RWPE2 (cell line): ENCODE data around the gene SLC36A1.

Experiments
- ATAC-seq: fragments of 200-7000 bp; cut with Tn5 transposase; 3 replicates; pipeline ENCODE4 v1.9.1; 2021; ENCODE audit warnings: low read depth
- DNase-seq: peaks from one replicate; pipeline ENCODE4 v3.0.0-alpha.2; 2020; ENCODE audit warnings: low spot score
- H3K27ac ChIP-seq: fragments of 450-650 bp; 2 replicates; pipeline ENCODE4 v1.5.1; 2017; ENCODE audit warnings: mild to moderate bottlenecking; ENCODE audit not compliant: poor library complexity, severe bottlenecking
- H3K27me3 ChIP-seq: fragments of 250-450 bp; sonication (Bioruptor Pico); 2 replicates; pipeline ENCODE4 v1.5.1; 2021; ENCODE audit warnings: mild to moderate bottlenecking, moderate library complexity; ENCODE audit not compliant: insufficient read depth, poor library complexity, severe bottlenecking
- H3K36me3 ChIP-seq: fragments of 250-450 bp; sonication (Bioruptor Pico); 2 replicates; pipeline ENCODE4 v1.5.1; 2020; ENCODE audit warnings: low read depth, mild to moderate bottlenecking, moderate library complexity
- H3K4me1 ChIP-seq: fragments of 250-450 bp; sonication (Bioruptor Pico); 2 replicates; pipeline ENCODE4 v1.5.1; 2021; ENCODE audit warnings: mild to moderate bottlenecking, moderate library complexity; ENCODE audit not compliant: insufficient read depth, poor library complexity, severe bottlenecking
- H3K4me3 ChIP-seq: fragments of 250-450 bp; sonication (Bioruptor Pico); 2 replicates; pipeline ENCODE4 v1.5.1; 2021; ENCODE audit warnings: mild to moderate bottlenecking, moderate library complexity; ENCODE audit not compliant: severe bottlenecking
- H3K9me3 ChIP-seq: fragments of 250-450 bp; sonication (Bioruptor Pico); 2 replicates; pipeline ENCODE4 v1.5.1; 2021; ENCODE audit warnings: mild to moderate bottlenecking, moderate library complexity; ENCODE audit not compliant: severe bottlenecking
- TF ChIP-seq, protein P1 (sequence below): fragments of 450-650 bp; IDR thresholded peaks from one replicate; pipeline ENCODE4 v1.5.1; 2017; ENCODE audit warnings: mild to moderate bottlenecking, moderate library complexity; ENCODE audit not compliant: poor library complexity, severe bottlenecking

Gene SLC36A1

DNA sequence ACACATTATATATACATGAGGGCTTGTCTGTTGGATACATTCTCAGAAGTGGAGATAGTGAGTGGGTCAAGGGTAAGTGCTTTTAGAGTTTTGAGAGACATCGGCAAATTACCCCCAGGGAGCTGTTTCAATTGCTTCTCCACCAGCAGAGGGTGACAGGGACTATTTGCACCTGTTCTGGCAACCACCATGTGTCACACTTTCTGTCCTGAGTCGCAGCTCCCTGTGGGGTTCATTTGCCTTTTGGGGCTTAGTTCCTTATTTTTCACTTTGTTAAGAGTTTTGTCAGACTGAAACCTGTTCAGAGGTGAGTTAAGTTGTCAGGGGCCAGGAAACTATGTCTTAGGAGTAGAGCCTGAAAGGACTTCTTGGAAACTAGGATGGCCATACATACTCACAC, 20.1 kb upstream of the SLC36A1 start:
- DNase-seq (no peak), ATAC-seq (no peak)
- TF ChIP-seq, protein P1, sequence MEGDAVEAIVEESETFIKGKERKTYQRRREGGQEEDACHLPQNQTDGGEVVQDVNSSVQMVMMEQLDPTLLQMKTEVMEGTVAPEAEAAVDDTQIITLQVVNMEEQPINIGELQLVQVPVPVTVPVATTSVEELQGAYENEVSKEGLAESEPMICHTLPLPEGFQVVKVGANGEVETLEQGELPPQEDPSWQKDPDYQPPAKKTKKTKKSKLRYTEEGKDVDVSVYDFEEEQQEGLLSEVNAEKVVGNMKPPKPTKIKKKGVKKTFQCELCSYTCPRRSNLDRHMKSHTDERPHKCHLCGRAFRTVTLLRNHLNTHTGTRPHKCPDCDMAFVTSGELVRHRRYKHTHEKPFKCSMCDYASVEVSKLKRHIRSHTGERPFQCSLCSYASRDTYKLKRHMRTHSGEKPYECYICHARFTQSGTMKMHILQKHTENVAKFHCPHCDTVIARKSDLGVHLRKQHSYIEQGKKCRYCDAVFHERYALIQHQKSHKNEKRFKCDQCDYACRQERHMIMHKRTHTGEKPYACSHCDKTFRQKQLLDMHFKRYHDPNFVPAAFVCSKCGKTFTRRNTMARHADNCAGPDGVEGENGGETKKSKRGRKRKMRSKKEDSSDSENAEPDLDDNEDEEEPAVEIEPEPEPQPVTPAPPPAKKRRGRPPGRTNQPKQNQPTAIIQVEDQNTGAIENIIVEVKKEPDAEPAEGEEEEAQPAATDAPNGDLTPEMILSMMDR = no peak
- Histone ChIP-seq H3K9me3 (no peaks in the 10 kb centered on the region), H3K27ac (no peak overlapping the region), H3K27me3 (peaks cover 15% of the 10 kb centered on the region), H3K36me3 (no peaks in the 10 kb centered on the region), H3K4me3 (no peak overlapping the region), H3K4me1 (no peaks in the 10 kb centered on the region)

DNA sequence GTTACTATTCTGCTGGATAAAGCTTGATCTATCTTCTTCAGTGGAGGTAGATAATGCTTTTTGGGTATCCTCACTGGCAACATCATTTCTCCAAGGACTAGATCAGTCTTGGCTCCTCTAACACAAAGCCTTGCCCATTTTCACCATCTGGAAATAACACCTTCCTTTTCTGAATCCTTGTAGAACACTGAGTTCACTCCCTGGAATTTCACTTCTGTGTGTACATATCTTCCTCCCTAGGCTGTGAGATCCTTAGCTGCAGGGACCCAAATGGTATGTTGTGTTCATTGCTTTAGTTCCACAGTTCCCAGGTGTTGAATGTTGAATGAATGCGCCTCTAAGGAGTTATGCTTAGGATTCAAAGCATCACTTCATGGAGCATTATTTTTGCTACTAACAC, 16.7 kb upstream of the SLC36A1 start:
- no peak overlapping the region for H3K4me3 ChIP-seq
- H3K9me3 ChIP-seq = no peaks in the 10 kb centered on the region
- H3K27ac ChIP-seq = no peak overlapping the region
- H3K4me1 ChIP-seq = no peaks in the 10 kb centered on the region
- TF ChIP-seq, protein P1 = no peak
- ATAC-seq (no peak), DNase-seq (no peak)
- H3K27me3 ChIP-seq = peaks cover 3% of the 10 kb centered on the region
- H3K36me3 ChIP-seq = no peaks in the 10 kb centered on the region

DNA sequence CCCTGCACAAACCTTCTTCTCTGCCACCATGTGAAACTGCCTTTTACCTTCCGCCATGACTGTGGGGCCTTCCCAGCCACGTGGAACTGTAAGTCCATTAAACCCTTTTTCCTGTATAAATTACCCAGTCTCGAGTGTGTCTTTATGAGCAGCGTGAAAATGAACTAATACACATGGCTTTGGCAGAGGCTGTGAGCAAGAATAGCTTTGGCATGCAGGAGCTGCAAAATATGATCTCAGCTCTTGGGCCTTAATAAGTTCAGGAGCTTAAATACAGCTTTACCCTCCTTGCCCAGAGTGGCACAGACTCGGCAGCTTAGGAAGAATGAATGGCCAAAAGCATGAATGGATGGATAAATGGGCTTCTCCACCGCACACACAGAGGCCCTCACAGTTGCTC, 15.7 kb upstream of the SLC36A1 start:
- Histone ChIP-seq H3K4me1 (no peaks in the 10 kb centered on the region), H3K9me3 (no peaks in the 10 kb centered on the region), H3K4me3 (no peak overlapping the region), H3K27ac (no peak overlapping the region), H3K36me3 (no peaks in the 10 kb centered on the region), H3K27me3 (peaks cover 3% of the 10 kb centered on the region)
- TF ChIP-seq, protein P1 = no peak
- DNase-seq (no peak), ATAC-seq (no peak)

DNA sequence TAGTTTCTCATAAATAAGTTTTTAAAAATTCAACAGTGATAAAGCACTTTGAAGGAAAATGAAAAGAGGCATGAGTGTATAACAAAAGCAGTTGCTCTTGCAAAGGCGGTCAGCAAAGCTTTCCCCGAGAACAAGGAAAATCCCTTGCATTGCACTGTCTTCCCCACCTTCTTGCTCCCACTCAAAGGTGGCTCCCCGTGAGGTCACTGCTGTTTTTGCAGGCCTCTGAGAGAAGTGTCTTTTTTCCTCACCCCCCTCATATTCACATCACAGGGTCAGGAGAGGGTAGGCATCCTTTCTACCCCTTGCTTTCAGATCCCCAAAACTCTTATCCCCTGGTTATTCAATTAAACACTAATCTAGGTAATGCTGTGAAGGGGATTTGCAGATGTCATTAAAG, 15.2 kb upstream of the SLC36A1 start:
- H3K27ac ChIP-seq = no peak overlapping the region
- ATAC-seq (no peak), DNase-seq (no peak)
- peaks cover 3% of the 10 kb centered on the region for H3K27me3 ChIP-seq
- H3K36me3 ChIP-seq = no peaks in the 10 kb centered on the region
- no peaks in the 10 kb centered on the region for H3K9me3 ChIP-seq
- no peak overlapping the region for H3K4me3 ChIP-seq
- H3K4me1 ChIP-seq = no peaks in the 10 kb centered on the region
- TF ChIP-seq, protein P1 = no peak

DNA sequence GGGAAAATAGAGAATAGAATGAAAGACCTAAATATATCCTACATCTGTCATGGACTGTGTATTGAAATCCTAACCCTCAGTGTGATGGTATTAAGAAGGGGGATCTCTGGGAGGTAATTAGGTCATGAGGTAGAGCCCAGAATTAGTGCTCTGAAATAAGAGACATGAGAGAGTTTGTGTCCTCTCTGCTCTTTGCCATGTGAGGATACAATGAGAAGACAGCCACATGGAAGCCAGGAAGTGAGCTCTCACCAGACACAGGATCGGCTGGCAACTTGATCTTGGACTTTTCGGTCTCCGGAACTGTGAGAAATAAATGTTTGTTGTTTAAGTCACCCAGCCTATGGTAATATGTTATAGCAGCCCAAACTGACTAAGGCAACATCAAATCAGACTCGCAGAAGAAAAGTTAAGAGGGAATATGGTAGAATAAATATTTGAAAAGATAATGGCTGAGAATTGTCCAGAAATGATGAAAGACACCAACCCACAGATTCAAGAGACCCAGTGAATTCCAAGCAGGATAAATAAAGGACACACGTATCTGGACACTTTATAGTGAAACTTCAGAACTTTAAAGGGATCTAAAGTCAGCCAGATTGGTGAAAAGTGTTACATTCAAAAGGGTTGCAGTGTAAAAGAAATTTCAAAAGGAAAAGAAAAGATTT, 12.7 kb upstream of the SLC36A1 start:
- no peaks in the 10 kb centered on the region for H3K36me3 ChIP-seq
- H3K27ac ChIP-seq = no peak overlapping the region
- no peak for ATAC-seq
- TF ChIP-seq, protein P1 = no peak
- H3K4me3 ChIP-seq = no peak overlapping the region
- H3K4me1 ChIP-seq = no peaks in the 10 kb centered on the region
- H3K9me3 ChIP-seq = no peaks in the 10 kb centered on the region
- no peak for DNase-seq
- H3K27me3 ChIP-seq = peaks cover 3% of the 10 kb centered on the region
